Measurements from ENCODE around the gene TTC3. TPM values are rescaled to one million over a fixed set of nuclear protein-coding genes. Genes with fewer than 3 reads are reported as not detected.

TTC3 gene
- total RNA-seq, 1 experiment from 2014 or later, result 77.6 TPM

- H3K4me1 ChIP-seq (replicated peaks; ENCODE audit: insufficient read depth), result peaks cover 14% of the 10 kb centered on the region
- TF ChIP-seq EZH2 (IDR thresholded peaks at IDR 0.05; ENCODE audit: low read depth), result no peak
- TF ChIP-seq, protein P1, sequence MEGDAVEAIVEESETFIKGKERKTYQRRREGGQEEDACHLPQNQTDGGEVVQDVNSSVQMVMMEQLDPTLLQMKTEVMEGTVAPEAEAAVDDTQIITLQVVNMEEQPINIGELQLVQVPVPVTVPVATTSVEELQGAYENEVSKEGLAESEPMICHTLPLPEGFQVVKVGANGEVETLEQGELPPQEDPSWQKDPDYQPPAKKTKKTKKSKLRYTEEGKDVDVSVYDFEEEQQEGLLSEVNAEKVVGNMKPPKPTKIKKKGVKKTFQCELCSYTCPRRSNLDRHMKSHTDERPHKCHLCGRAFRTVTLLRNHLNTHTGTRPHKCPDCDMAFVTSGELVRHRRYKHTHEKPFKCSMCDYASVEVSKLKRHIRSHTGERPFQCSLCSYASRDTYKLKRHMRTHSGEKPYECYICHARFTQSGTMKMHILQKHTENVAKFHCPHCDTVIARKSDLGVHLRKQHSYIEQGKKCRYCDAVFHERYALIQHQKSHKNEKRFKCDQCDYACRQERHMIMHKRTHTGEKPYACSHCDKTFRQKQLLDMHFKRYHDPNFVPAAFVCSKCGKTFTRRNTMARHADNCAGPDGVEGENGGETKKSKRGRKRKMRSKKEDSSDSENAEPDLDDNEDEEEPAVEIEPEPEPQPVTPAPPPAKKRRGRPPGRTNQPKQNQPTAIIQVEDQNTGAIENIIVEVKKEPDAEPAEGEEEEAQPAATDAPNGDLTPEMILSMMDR (conservative IDR thresholded peaks at IDR 0.05), result no peak
- no TSS peak for BruUV-seq (replicated peaks)
- 0 out of 2 replicates have a peak, but pooled peaks cover 3% of the 10 kb centered on the region for H3F3A ChIP-seq (ENCODE audit: insufficient read depth, low read depth)
- intact Hi-C loops (cut with micrococcal nuclease; ENCODE audit: unreplicated experiment), result no loop called here
- no peaks in the 10 kb centered on the region for H3K36me3 ChIP-seq (ENCODE audit: low read depth)
- H3K9me2 ChIP-seq (ENCODE audit: insufficient read depth), result no peaks in the 10 kb centered on the region
- ChIA-PET POLR2A (ENCODE audit: unreplicated experiment) (no interaction called here), CTCF (no interaction called here)
- H3K27me3 ChIP-seq (ENCODE audit: insufficient read depth, low read depth), result no peaks in the 10 kb centered on the region
- H3K4me2 ChIP-seq, result no peak overlapping the region
- no peak for DNase-seq
- H3K4me3 ChIP-seq, result no peak overlapping the region
- no peaks in the 10 kb centered on the region for H3K9me3 ChIP-seq (ENCODE audit: insufficient read depth, low read depth)
- H3K27ac ChIP-seq, result no peak overlapping the region
- no peaks in the 10 kb centered on the region; the same call in 1 of the 2 replicates for H4K20me1 ChIP-seq (ENCODE audit: insufficient read depth)
- H3K79me2 ChIP-seq (ENCODE audit: low read depth), result peaks cover 84% of the 10 kb centered on the region
- no peak overlapping the region for H2AFZ ChIP-seq
Measured at GRCh38 chr21:37076087-37076850, 3.2 kb downstream of the TTC3 start.

DNA sequence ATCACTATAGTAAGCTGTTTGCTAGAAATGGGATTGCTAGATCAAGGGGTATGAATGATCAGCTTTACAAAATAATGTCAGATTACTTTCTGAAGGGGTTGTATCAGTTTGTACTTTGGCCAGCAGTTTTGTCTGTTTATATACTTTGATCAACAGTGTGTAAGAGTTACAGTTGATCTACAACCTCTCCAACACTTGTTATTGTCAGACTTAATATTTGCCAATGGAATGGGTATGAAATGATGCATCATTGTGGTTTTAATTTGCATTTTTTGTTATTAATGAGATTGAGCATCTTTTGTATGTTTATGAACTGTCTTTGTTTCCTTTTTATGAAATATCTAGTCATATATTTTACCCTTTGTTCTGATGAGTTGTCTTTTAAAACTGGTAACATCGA, 4.3 kb downstream of the TTC3 start:
- Histone ChIP-seq H3K79me2 (ENCODE audit: low read depth) (peaks cover 86% of the 10 kb centered on the region), H4K20me1 (ENCODE audit: insufficient read depth) (no peaks in the 10 kb centered on the region; the same call in 1 of the 2 replicates), H2AFZ (no peak overlapping the region), H3K9me3 (ENCODE audit: insufficient read depth, low read depth) (no peaks in the 10 kb centered on the region), H3K27ac (no peak overlapping the region), H3K4me1 (replicated peaks; ENCODE audit: insufficient read depth) (peaks cover 8% of the 10 kb centered on the region; the same call in 1 of the 2 replicates), H3K9me2 (ENCODE audit: insufficient read depth) (no peaks in the 10 kb centered on the region), H3F3A (ENCODE audit: insufficient read depth, low read depth) (no peaks in the 10 kb centered on the region), H3K36me3 (ENCODE audit: low read depth) (no peaks in the 10 kb centered on the region), H3K4me2 (no peak overlapping the region), H3K4me3 (no peak overlapping the region), H3K27me3 (ENCODE audit: insufficient read depth, low read depth) (no peaks in the 10 kb centered on the region)
- CTCF ChIA-PET, result no interaction called here
- DNase-seq, result no peak
- TF ChIP-seq, protein P1 (conservative IDR thresholded peaks at IDR 0.05), result no peak
- TF ChIP-seq EZH2 (IDR thresholded peaks at IDR 0.05; ENCODE audit: low read depth), result no peak
- POLR2A ChIA-PET (ENCODE audit: unreplicated experiment), result no interaction called here
- no TSS peak for BruUV-seq (replicated peaks)
- intact Hi-C loops (cut with micrococcal nuclease; ENCODE audit: unreplicated experiment), result no loop called here

- no TSS peak for BruUV-seq (replicated peaks)
- Histone ChIP-seq H3K9me3 (ENCODE audit: insufficient read depth, low read depth) (no peaks in the 10 kb centered on the region), H3K27me3 (ENCODE audit: insufficient read depth, low read depth) (no peaks in the 10 kb centered on the region), H3K9me2 (ENCODE audit: insufficient read depth) (no peaks in the 10 kb centered on the region), H3K79me2 (ENCODE audit: low read depth) (peaks cover 92% of the 10 kb centered on the region), H4K20me1 (ENCODE audit: insufficient read depth) (no peaks in the 10 kb centered on the region; the same call in 1 of the 2 replicates), H2AFZ (no peak overlapping the region), H3K4me3 (no peak overlapping the region), H3K27ac (no peak overlapping the region), H3F3A (ENCODE audit: insufficient read depth, low read depth) (no peaks in the 10 kb centered on the region), H3K4me1 (replicated peaks; ENCODE audit: insufficient read depth) (peaks cover 6% of the 10 kb centered on the region; the same call in 1 of the 2 replicates), H3K4me2 (no peak overlapping the region), H3K36me3 (ENCODE audit: low read depth) (no peaks in the 10 kb centered on the region)
- ChIA-PET POLR2A (ENCODE audit: unreplicated experiment) (no interaction called here), CTCF (interaction anchor here (0.6 kb wide), 1 partner anchor 12 kb away, joined by 3 read pairs; no protein-coding TSS in a partner anchor)
- TF ChIP-seq, protein P1 (conservative IDR thresholded peaks at IDR 0.05), result peak; percentile 26; the same call in 1 of the 2 replicates
- no peak for TF ChIP-seq EZH2 (IDR thresholded peaks at IDR 0.05; ENCODE audit: low read depth)
- intact Hi-C loops (cut with micrococcal nuclease; ENCODE audit: unreplicated experiment), result no loop called here
- DNase-seq, result no peak
Measured at GRCh38 chr21:37079211-37079824, 6.3 kb downstream of the TTC3 start.

Data from PC-9 (cell line).